ENCODE data around the gene ASTN2.

ASTN2 gene

GRCh38 chr9:116520218-116520617 is 894.6 kb downstream of the ASTN2 start:
- TF ChIP-seq, protein P1, sequence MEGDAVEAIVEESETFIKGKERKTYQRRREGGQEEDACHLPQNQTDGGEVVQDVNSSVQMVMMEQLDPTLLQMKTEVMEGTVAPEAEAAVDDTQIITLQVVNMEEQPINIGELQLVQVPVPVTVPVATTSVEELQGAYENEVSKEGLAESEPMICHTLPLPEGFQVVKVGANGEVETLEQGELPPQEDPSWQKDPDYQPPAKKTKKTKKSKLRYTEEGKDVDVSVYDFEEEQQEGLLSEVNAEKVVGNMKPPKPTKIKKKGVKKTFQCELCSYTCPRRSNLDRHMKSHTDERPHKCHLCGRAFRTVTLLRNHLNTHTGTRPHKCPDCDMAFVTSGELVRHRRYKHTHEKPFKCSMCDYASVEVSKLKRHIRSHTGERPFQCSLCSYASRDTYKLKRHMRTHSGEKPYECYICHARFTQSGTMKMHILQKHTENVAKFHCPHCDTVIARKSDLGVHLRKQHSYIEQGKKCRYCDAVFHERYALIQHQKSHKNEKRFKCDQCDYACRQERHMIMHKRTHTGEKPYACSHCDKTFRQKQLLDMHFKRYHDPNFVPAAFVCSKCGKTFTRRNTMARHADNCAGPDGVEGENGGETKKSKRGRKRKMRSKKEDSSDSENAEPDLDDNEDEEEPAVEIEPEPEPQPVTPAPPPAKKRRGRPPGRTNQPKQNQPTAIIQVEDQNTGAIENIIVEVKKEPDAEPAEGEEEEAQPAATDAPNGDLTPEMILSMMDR (IDR thresholded peaks at IDR 0.05; ENCODE audit: insufficient read depth, missing control alignments), result no peak
- FAIRE-seq (no peak), DNase-seq (ENCODE audit: insufficient read length, low spot score) (no peak)

DNA sequence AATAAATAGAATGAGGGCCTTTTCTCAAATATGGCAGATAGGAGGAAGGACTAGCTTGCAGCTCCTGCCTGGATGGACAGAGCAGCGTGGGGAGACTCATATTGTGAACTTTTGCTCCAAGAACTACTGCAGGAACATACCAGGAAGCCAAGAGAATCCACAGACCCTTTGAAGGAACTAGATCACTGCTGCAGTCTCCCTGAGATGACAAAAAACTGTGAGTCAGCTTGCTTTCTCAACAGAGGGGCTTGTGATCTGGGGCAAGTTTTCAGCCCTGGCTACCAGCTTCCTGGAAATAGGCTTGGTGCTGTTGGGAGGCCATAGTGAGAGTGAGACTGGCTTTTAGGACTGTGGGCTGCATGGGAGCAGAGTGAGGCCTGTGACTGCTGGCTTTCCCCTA is 898.4 kb downstream of the ASTN2 start:
- TF ChIP-seq, protein P1 (IDR thresholded peaks at IDR 0.05; ENCODE audit: insufficient read depth, missing control alignments), result no peak
- FAIRE-seq, result no peak
- no peak for DNase-seq (ENCODE audit: insufficient read length, low spot score)

- no peak for FAIRE-seq
- TF ChIP-seq, protein P1 (IDR thresholded peaks at IDR 0.05; ENCODE audit: insufficient read depth, missing control alignments), result no peak
- DNase-seq (ENCODE audit: insufficient read length, low spot score), result no peak
Measured at GRCh38 chr9:116515541-116515940, 899.3 kb downstream of the ASTN2 start.

- FAIRE-seq (no peak), DNase-seq (ENCODE audit: insufficient read length, low spot score) (no peak)
- TF ChIP-seq, protein P1 (IDR thresholded peaks at IDR 0.05; ENCODE audit: insufficient read depth, missing control alignments), result no peak
Measured at GRCh38 chr9:116506685-116507084, 908.2 kb downstream of the ASTN2 start.

DNA sequence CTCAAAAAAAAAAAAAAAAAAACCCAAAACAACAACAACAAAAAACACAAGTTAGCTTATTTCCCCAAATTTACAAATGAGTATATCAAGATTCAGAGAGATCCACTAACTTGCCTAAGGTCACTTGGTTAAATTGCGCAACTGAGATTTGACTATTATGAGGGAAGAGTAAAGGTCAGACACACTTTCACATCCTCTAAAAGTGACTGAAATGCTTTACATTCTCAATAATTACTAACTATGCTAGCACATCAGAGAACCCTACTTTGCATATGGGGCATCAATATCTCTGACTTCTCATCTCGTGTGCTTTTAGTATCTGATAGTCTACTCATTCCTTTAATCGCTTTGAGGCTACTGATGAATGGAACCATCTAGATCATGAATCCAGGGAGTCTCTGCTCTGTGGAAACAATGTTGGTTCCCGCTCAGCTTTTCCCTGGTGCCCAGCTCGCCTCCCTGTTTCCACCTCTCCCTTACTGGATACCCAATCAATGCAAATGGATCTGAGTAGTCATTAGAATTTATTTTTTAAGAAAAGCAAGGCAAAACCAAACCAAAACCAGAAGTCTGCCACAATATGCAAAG is 909.9 kb downstream of the ASTN2 start:
- DNase-seq (ENCODE audit: insufficient read length, low spot score), result no peak
- TF ChIP-seq, protein P1 (IDR thresholded peaks at IDR 0.05; ENCODE audit: insufficient read depth, missing control alignments), result no peak
- FAIRE-seq, result no peak

- FAIRE-seq (no peak), DNase-seq (ENCODE audit: insufficient read length, low spot score) (no peak)
- TF ChIP-seq, protein P1 (IDR thresholded peaks at IDR 0.05; ENCODE audit: insufficient read depth, missing control alignments), result no peak
Measured at GRCh38 chr9:116504081-116504480, 910.8 kb downstream of the ASTN2 start.

- DNase-seq (ENCODE audit: insufficient read length, low spot score), result no peak
- FAIRE-seq, result no peak
- TF ChIP-seq, protein P1 (IDR thresholded peaks at IDR 0.05; ENCODE audit: insufficient read depth, missing control alignments), result no peak
Measured at GRCh38 chr9:116502746-116503145, 912.1 kb downstream of the ASTN2 start.
